Stimulated activated CD4-positive, alpha-beta T cell treated with anti-CD3 and anti-CD28 coated beads, TNF-alpha, amount 100 ng/mL, for 1 hour (primary cell): ENCODE measurements around the gene TOR1A.

Source experiments
- DNase-seq, 3 donors: peaks; one replicate each; pipeline ENCODE4 v3.0.0-alpha.2; 2020; ENCODE audit warnings: low read depth in 3 of 3, low spot score in 1 of 3

The TOR1A gene

GRCh38 chr9:129823935-129824601, at the start of gene TOR1A:
TSS of gene TOR1A (minus strand) at chr9:129824136. CDS start at chr9:129824085, 51 bp downstream.
- peak; percentile 75 to 84 (median 78) for DNase-seq

- no peak for DNase-seq
These were observed 47.1 kb upstream of the TOR1A start for GRCh38 chr9:129871046-129871445.

GRCh38 chr9:129869585-129870501, 45.9 kb upstream of the TOR1A start:
- DNase-seq: no peak

- peak; percentile 61 to 82 (median 78) for DNase-seq
These were observed 45.0 kb upstream of the TOR1A start for GRCh38 chr9:129868872-129869486.

GRCh38 chr9:129868023-129868871, 44.3 kb upstream of the TOR1A start:
- no peak for DNase-seq

GRCh38 chr9:129867136-129868022, 43.4 kb upstream of the TOR1A start:
- DNase-seq: no peak

GRCh38 chr9:129866394-129867135, 42.6 kb upstream of the TOR1A start:
- DNase-seq: peak in 1 of 3 donors; percentile 26

- no peak for DNase-seq
These were observed 41.9 kb upstream of the TOR1A start for GRCh38 chr9:129865668-129866320.

GRCh38 chr9:129864991-129865647, 41.2 kb upstream of the TOR1A start:
- no peak for DNase-seq

GRCh38 chr9:129863059-129863690, 39.2 kb upstream of the TOR1A start:
- DNase-seq: peak; percentile 23 to 43 (median 32)

GRCh38 chr9:129861447-129861827, 37.5 kb upstream of the TOR1A start:
- DNase-seq: no peak

- DNase-seq: no peak
These were observed 36.9 kb upstream of the TOR1A start for GRCh38 chr9:129860653-129861446.

GRCh38 chr9:129858167-129858962, 34.4 kb upstream of the TOR1A start:
- no peak for DNase-seq

- no peak for DNase-seq
These were observed 33.3 kb upstream of the TOR1A start for GRCh38 chr9:129857207-129857606.

- DNase-seq: no peak
These were observed 30.7 kb upstream of the TOR1A start for GRCh38 chr9:129854588-129855110.

GRCh38 chr9:129853614-129854013, 29.7 kb upstream of the TOR1A start:
- no peak for DNase-seq
